Esophagus squamous epithelium (tissue), 5 donors: ENCODE results near the gene DCTN1. TPM values are rescaled to one million over a fixed set of nuclear protein-coding genes. Genes with fewer than 3 reads are reported as not detected.

ENCODE experiments used
- DNase-seq: peaks from one replicate; lab custom pipeline; 2025; lab: John Stamatoyannopoulos, UW
- H3K27ac ChIP-seq, 4 donors: fragments of 200-600 bp; sonication (generic); one replicate each; pipeline ENCODE4 v1.5.1; 2016 to 2019; ENCODE audit warnings: mild to moderate bottlenecking in 1 of 4
- H3K27me3 ChIP-seq, 4 donors: fragments of 200-600 bp; sonication (generic); 1 replicate in 3 of 4; 2 replicates in 1 of 4; pipeline versions ENCODE4 v1.5.1 to v1.6.0; 2017 to 2021; ENCODE audit warnings: antibody characterized with exemption in 1 of 4
- H3K36me3 ChIP-seq, 3 donors: fragments of 200-600 bp; sonication (generic); one replicate each; pipeline ENCODE4 v1.5.1; 2016 to 2019
- H3K4me1 ChIP-seq, 3 donors: fragments of 200-600 bp; sonication (generic); one replicate each; pipeline ENCODE4 v1.5.1; 2017 to 2019
- H3K4me3 ChIP-seq, 4 donors: fragments of 200-600 bp; sonication (generic); 1 replicate in 3 of 4; 2 replicates in 1 of 4; pipeline ENCODE4 v1.5.1; 2016 to 2019; ENCODE audit warnings: mild to moderate bottlenecking in 2 of 4, moderate library complexity in 1 of 4
- H3K9me3 ChIP-seq, 3 donors: fragments of 200-600 bp; sonication (generic); one replicate each; pipeline ENCODE4 v1.5.1; 2016 to 2019
- POLR2A ChIP-seq, 4 donors: fragments of 450-650 bp; IDR thresholded peaks; one replicate each; pipeline ENCODE4 v1.6.1; 2017; ENCODE audit warnings: antibody characterized with exemption in 4 of 4, mild to moderate bottlenecking in 4 of 4, moderate library complexity in 3 of 4
- WGBS, 2 donors: methylation state at CpG; one replicate each; pipeline ENCODE4 v1.1.5; 2018; 5-methylcytosine and 5-hydroxymethylcytosine counted together
- intact Hi-C: fragments of 100-400 bp; cut with DNase I; formaldehyde crosslinking; loops from one replicate; pipeline ENCODE4 v1.15.0; 2022
- total RNA-seq, 4 donors: library from RNA; depleted of rRNA; stranded (reverse); fragments of >200 nt; gene quantifications; one replicate each; pipeline ENCODE4 v1.1.0, GENCODE V29; 2016
- TF ChIP-seq, protein P1 (sequence below), 6 experiments: fragments of 450-650 bp in 4 of 6; fragments of 200-600 bp in 2 of 6; sonication (generic) in 2 of 6; IDR thresholded peaks; one replicate each; pipeline ENCODE4 v1.5.1; 2016 to 2019; ENCODE audit warnings: antibody characterized with exemption in 6 of 6, mild to moderate bottlenecking in 4 of 6, moderate library complexity in 4 of 6
- donor health status: DM: yes; HTN: yes; CAD: no.

Gene DCTN1
- total RNA-seq, 4 donors from 2014 or later, result 67.1 to 80.1 (median 75.0) TPM

GRCh38 chr2:74364533-74365505, 15.3 kb downstream of the DCTN1 start:
- DNase-seq, result no peak
- H3K27me3 ChIP-seq, result no peaks in the 10 kb centered on the region
- H3K9me3 ChIP-seq, result no peaks in the 10 kb centered on the region
- 70 to 76% methylated on average over 7 of the region's 8 CpGs for WGBS, 2 donors
- TF ChIP-seq, protein P1, sequence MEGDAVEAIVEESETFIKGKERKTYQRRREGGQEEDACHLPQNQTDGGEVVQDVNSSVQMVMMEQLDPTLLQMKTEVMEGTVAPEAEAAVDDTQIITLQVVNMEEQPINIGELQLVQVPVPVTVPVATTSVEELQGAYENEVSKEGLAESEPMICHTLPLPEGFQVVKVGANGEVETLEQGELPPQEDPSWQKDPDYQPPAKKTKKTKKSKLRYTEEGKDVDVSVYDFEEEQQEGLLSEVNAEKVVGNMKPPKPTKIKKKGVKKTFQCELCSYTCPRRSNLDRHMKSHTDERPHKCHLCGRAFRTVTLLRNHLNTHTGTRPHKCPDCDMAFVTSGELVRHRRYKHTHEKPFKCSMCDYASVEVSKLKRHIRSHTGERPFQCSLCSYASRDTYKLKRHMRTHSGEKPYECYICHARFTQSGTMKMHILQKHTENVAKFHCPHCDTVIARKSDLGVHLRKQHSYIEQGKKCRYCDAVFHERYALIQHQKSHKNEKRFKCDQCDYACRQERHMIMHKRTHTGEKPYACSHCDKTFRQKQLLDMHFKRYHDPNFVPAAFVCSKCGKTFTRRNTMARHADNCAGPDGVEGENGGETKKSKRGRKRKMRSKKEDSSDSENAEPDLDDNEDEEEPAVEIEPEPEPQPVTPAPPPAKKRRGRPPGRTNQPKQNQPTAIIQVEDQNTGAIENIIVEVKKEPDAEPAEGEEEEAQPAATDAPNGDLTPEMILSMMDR (IDR thresholded peaks at IDR 0.05), result no peak
- TF ChIP-seq POLR2A (IDR thresholded peaks at IDR 0.05), result no peak
- H3K4me1 ChIP-seq, result no peaks in the 10 kb centered on the region
- no peak overlapping the region for H3K27ac ChIP-seq
- intact Hi-C loops, result no loop called here
- no peak overlapping the region for H3K4me3 ChIP-seq
- H3K36me3 ChIP-seq, result peaks cover 78 to 100% (median 90%) of the 10 kb centered on the region in 3 donors

DNA sequence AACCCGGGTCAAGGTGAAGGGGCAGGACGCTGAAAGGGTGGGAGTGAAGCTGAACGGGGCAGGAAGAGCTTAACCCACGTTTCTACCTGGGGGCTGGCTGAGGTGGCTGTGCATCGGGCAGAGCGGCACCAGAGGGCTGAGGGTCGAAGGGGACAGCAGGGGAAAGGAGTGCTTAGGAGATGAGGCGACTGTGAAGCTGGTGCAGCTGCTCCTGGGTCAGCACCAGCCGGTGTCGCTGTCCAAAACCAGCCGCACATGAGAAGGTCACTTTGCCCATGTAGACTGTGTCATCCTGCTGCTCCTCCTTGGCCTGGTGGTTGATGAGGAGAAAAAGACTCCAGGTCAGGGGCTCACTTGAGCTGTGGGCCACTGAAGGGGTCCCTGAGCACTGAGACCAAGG, 18.8 kb downstream of the DCTN1 start:
- Histone ChIP-seq H3K27me3 (no peaks in the 10 kb centered on the region), H3K27ac (no peak overlapping the region), H3K36me3 (peaks cover 51 to 100% (median 57%) of the 10 kb centered on the region in 3 donors), H3K4me1 (no peaks in the 10 kb centered on the region), H3K4me3 (no peak overlapping the region), H3K9me3 (no peaks in the 10 kb centered on the region)
- DNase-seq, result no peak
- intact Hi-C loops, result no loop called here
- 86 to 93% methylated on average over 11 of the region's 11 CpGs for WGBS, 2 donors
- TF ChIP-seq, protein P1 (IDR thresholded peaks at IDR 0.05), result no peak
- TF ChIP-seq POLR2A (IDR thresholded peaks at IDR 0.05), result no peak

- Histone ChIP-seq H3K4me3 (no peak overlapping the region), H3K27me3 (no peaks in the 10 kb centered on the region), H3K9me3 (no peaks in the 10 kb centered on the region), H3K27ac (no peak overlapping the region), H3K36me3 (peaks cover 22 to 93% (median 23%) of the 10 kb centered on the region in 3 donors), H3K4me1 (no peaks in the 10 kb centered on the region)
- TF ChIP-seq, protein P1 (IDR thresholded peaks at IDR 0.05), result no peak
- no peak for TF ChIP-seq POLR2A (IDR thresholded peaks at IDR 0.05)
- DNase-seq, result no peak
- intact Hi-C loops, result no loop called here
Observed at GRCh38 chr2:74357627-74358026, 22.5 kb downstream of the DCTN1 start.

DNA sequence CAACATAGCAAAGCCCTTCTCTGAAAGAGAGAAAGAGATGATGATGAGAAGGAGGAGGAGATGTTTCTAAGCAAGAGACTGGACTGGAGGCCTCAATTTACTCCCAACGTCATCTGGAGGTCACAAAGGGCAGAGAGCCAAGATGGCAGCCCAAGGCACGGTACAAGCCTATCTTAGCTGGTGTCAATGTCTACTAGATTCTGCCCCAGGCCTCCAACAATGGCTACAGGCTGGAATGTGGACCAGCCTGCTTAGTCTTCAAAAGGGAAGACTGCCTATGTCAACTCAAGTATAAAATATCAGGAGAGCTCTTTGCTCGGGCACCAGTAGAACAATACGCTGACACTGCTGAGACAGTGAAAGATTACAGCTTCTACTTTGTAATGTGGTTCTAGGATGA, 30.2 kb downstream of the DCTN1 start:
- Histone ChIP-seq H3K9me3 (no peaks in the 10 kb centered on the region), H3K27ac (no peak overlapping the region), H3K4me1 (no peaks in the 10 kb centered on the region), H3K27me3 (no peaks in the 10 kb centered on the region), H3K36me3 (peaks cover 0 to 16% (median 0%) of the 10 kb centered on the region in 3 donors), H3K4me3 (no peak overlapping the region)
- TF ChIP-seq, protein P1 (IDR thresholded peaks at IDR 0.05), result no peak
- TF ChIP-seq POLR2A (IDR thresholded peaks at IDR 0.05), result no peak
- DNase-seq, result no peak
- 86% methylated on average over 3 to 4 of the region's 4 CpGs for WGBS, 2 donors
- intact Hi-C loops, result no loop called here

GRCh38 chr2:74347742-74348141, 32.4 kb downstream of the DCTN1 start:
- no peaks in the 10 kb centered on the region for H3K27me3 ChIP-seq
- WGBS, 2 donors, result 83 to 91% methylated on average over 3 of the region's 3 CpGs
- H3K36me3 ChIP-seq, result no peaks in the 10 kb centered on the region
- no peak overlapping the region for H3K27ac ChIP-seq
- intact Hi-C loops, result no loop called here
- no peak overlapping the region for H3K4me3 ChIP-seq
- no peaks in the 10 kb centered on the region for H3K4me1 ChIP-seq
- TF ChIP-seq, protein P1 (IDR thresholded peaks at IDR 0.05), result no peak
- TF ChIP-seq POLR2A (IDR thresholded peaks at IDR 0.05), result no peak
- H3K9me3 ChIP-seq, result no peaks in the 10 kb centered on the region
- no peak for DNase-seq
